ENCODE measurements around the gene LLGL1. TPM values are rescaled to one million over a fixed set of nuclear protein-coding genes. Genes with fewer than 3 reads are reported as not detected.
"Not testable (repeated sequence)": the region's sequence is repeated elsewhere in the genome, so short reads cannot be mapped to it uniquely, and the experiment has no call there.

LLGL1 gene
- total RNA-seq, 1 donor from 2014 or later: 8.8 TPM

- no peak for DNase-seq
- Histone ChIP-seq H3K9me3 (replicated peaks) (no peaks in the 10 kb centered on the region), H3K36me3 (peaks cover 35% of the 10 kb centered on the region), H3K4me3 (no peak overlapping the region), H3K27me3 (ENCODE audit: low read depth) (no peaks in the 10 kb centered on the region), H3K27ac (replicated peaks) (peak overlapping the region; percentile 27), H3K4me1 (peaks cover 80% of the 10 kb centered on the region)
- no peak for TF ChIP-seq CTCF (IDR thresholded peaks at IDR 0.05; ENCODE audit: borderline replicate concordance)
- intact Hi-C loops (cut with micrococcal nuclease): no loop called here
Observed at GRCh38 chr17:18203308-18203707, 22.1 kb upstream of the LLGL1 start.

GRCh38 chr17:18205861-18206260, 19.6 kb upstream of the LLGL1 start:
- no peak for TF ChIP-seq CTCF (IDR thresholded peaks at IDR 0.05; ENCODE audit: borderline replicate concordance)
- peaks cover 55% of the 10 kb centered on the region for H3K4me1 ChIP-seq
- H3K9me3 ChIP-seq (replicated peaks): no peaks in the 10 kb centered on the region
- peaks cover 54% of the 10 kb centered on the region for H3K36me3 ChIP-seq
- intact Hi-C loops (cut with micrococcal nuclease): no loop called here
- H3K27ac ChIP-seq (replicated peaks): no peak overlapping the region
- H3K4me3 ChIP-seq: no peak overlapping the region
- no peak for DNase-seq
- no peaks in the 10 kb centered on the region for H3K27me3 ChIP-seq (ENCODE audit: low read depth)

GRCh38 chr17:18206962-18207361, 18.5 kb upstream of the LLGL1 start:
- H3K27me3 ChIP-seq (ENCODE audit: low read depth): no peaks in the 10 kb centered on the region
- DNase-seq: no peak
- no peaks in the 10 kb centered on the region for H3K9me3 ChIP-seq (replicated peaks)
- H3K27ac ChIP-seq (replicated peaks): no peak overlapping the region
- intact Hi-C loops (cut with micrococcal nuclease): no loop called here
- peaks cover 59% of the 10 kb centered on the region for H3K36me3 ChIP-seq
- H3K4me3 ChIP-seq: no peak overlapping the region
- H3K4me1 ChIP-seq: peaks cover 44% of the 10 kb centered on the region
- TF ChIP-seq CTCF (IDR thresholded peaks at IDR 0.05; ENCODE audit: borderline replicate concordance): no peak

GRCh38 chr17:18208092-18208491, 17.3 kb upstream of the LLGL1 start:
- Histone ChIP-seq H3K27ac (replicated peaks) (no peak overlapping the region), H3K4me1 (peaks cover 32% of the 10 kb centered on the region), H3K36me3 (peaks cover 59% of the 10 kb centered on the region), H3K4me3 (no peak overlapping the region), H3K27me3 (ENCODE audit: low read depth) (no peaks in the 10 kb centered on the region), H3K9me3 (replicated peaks) (no peaks in the 10 kb centered on the region)
- DNase-seq: no peak
- intact Hi-C loops (cut with micrococcal nuclease): no loop called here
- no peak for TF ChIP-seq CTCF (IDR thresholded peaks at IDR 0.05; ENCODE audit: borderline replicate concordance)

- no peak overlapping the region for H3K4me3 ChIP-seq
- no peak overlapping the region for H3K27ac ChIP-seq (replicated peaks)
- H3K27me3 ChIP-seq (ENCODE audit: low read depth): no peaks in the 10 kb centered on the region
- no peaks in the 10 kb centered on the region for H3K9me3 ChIP-seq (replicated peaks)
- TF ChIP-seq CTCF (IDR thresholded peaks at IDR 0.05; ENCODE audit: borderline replicate concordance): no peak
- no peak for DNase-seq
- peaks cover 5% of the 10 kb centered on the region for H3K4me1 ChIP-seq
- H3K36me3 ChIP-seq: peaks cover 26% of the 10 kb centered on the region
- intact Hi-C loops (cut with micrococcal nuclease): no loop called here
Observed at GRCh38 chr17:18213666-18214270, 11.7 kb upstream of the LLGL1 start.

GRCh38 chr17:18216906-18217305, 8.5 kb upstream of the LLGL1 start:
- H3K9me3 ChIP-seq (replicated peaks); H3K27ac ChIP-seq (replicated peaks); intact Hi-C loops (cut with micrococcal nuclease); H3K4me3 ChIP-seq; H3K27me3 ChIP-seq (ENCODE audit: low read depth); DNase-seq; H3K36me3 ChIP-seq: not testable (repeated sequence)
- peaks cover 13% of the 10 kb centered on the region for H3K4me1 ChIP-seq

Measured in left ventricle myocardium inferior (tissue), 1 donor.